CD4-positive, alpha-beta T cell treated with Interleukin-17A for 1 hour (primary cell): ENCODE data around the gene ZNF780A.
"Not testable (repeated sequence)": the region's sequence is repeated elsewhere in the genome, so short reads cannot be mapped to it uniquely, and the experiment has no call there.

Experiments used
- DNase-seq: peaks from one replicate; pipeline ENCODE4 v3.0.0-alpha.2; 2020

Gene ZNF780A

GRCh38 chr19:40081411-40081810 lies 9.3 kb downstream of the ZNF780A start:
- no peak for DNase-seq

GRCh38 chr19:40080289-40080688 lies 10.5 kb downstream of the ZNF780A start:
- no peak for DNase-seq

GRCh38 chr19:40078377-40078776 lies 12.4 kb downstream of the ZNF780A start:
- no peak for DNase-seq

- no peak for DNase-seq
Observed at GRCh38 chr19:40070058-40070457, 20.7 kb downstream of the ZNF780A start.

- DNase-seq: no peak
Observed at GRCh38 chr19:40059624-40060023, 31.1 kb downstream of the ZNF780A start.

GRCh38 chr19:40057166-40057565 lies 33.6 kb downstream of the ZNF780A start:
- no peak for DNase-seq

- DNase-seq: no peak
Observed at GRCh38 chr19:40056505-40056904, 34.2 kb downstream of the ZNF780A start.

GRCh38 chr19:40055832-40056504 lies 34.8 kb downstream of the ZNF780A start, which contains the start of gene ZNF780B:
ZNF780B (minus strand) TSS chr19:40056231; CDS start chr19:40050332, 5,899 bp downstream.
- peak; percentile 71 for DNase-seq

GRCh38 chr19:40055049-40055448 lies 35.7 kb downstream of the ZNF780A start:
- no peak for DNase-seq

GRCh38 chr19:40054632-40055031 lies 36.1 kb downstream of the ZNF780A start:
- no peak for DNase-seq

GRCh38 chr19:40053491-40053890 lies 37.3 kb downstream of the ZNF780A start:
- no peak for DNase-seq

- not testable (repeated sequence) for DNase-seq
Observed at GRCh38 chr19:40041718-40042117, 49.0 kb downstream of the ZNF780A start.

- not testable (repeated sequence) for DNase-seq
Observed at GRCh38 chr19:40038047-40038446, 52.7 kb downstream of the ZNF780A start.

- no peak for DNase-seq
Observed at GRCh38 chr19:40035996-40036395, 54.7 kb downstream of the ZNF780A start.

- DNase-seq: no peak
Observed at GRCh38 chr19:40033989-40034560, 56.7 kb downstream of the ZNF780A start.

- DNase-seq: no peak
Observed at GRCh38 chr19:40026597-40026970, 64.2 kb downstream of the ZNF780A start.

GRCh38 chr19:40025938-40026596 lies 64.7 kb downstream of the ZNF780A start:
- no peak for DNase-seq

- DNase-seq: no peak
Observed at GRCh38 chr19:40023969-40024368, 66.8 kb downstream of the ZNF780A start.
